ENCODE results near the gene STAG1. TPM values are rescaled to one million over a fixed set of nuclear protein-coding genes. Genes with fewer than 3 reads are reported as not detected.

Gene STAG1
- total and polyA plus RNA-seq, 9 of the 15 experiments (the other 6 are each of a cell fraction or from before 2014, with no cell fraction given), result 2.7 to 17.7 (median 8.8) TPM

DNA sequence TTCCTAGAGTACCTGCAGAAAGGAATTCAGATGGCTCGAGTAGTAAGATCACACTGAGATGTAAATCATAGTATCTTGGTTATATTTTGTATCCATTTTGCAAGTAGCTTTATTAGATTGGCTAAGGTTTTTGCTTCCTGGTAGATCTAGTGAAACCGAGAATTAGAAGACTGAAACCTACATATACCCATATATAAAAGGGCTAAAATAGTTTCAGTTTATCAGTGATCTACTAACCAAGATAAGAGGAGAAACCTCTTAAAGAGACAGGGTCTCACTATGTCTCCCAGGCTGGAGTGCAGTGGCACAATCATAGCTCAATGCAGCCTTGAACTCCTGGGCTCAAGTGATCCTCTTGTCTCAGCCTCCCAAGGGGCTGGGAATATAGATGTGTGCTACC, 366.7 kb downstream of the STAG1 start (continued):
- TF ChIP-seq DNMT1 (IDR thresholded peaks at IDR 0.05), result no peak
- TF ChIP-seq SUPT5H (IDR thresholded peaks at IDR 0.05), result no peak
- no peak for TF ChIP-seq ZFP1 (CRISPR knock-in tag; IDR thresholded peaks at IDR 0.05)
- TF ChIP-seq, protein P1, sequence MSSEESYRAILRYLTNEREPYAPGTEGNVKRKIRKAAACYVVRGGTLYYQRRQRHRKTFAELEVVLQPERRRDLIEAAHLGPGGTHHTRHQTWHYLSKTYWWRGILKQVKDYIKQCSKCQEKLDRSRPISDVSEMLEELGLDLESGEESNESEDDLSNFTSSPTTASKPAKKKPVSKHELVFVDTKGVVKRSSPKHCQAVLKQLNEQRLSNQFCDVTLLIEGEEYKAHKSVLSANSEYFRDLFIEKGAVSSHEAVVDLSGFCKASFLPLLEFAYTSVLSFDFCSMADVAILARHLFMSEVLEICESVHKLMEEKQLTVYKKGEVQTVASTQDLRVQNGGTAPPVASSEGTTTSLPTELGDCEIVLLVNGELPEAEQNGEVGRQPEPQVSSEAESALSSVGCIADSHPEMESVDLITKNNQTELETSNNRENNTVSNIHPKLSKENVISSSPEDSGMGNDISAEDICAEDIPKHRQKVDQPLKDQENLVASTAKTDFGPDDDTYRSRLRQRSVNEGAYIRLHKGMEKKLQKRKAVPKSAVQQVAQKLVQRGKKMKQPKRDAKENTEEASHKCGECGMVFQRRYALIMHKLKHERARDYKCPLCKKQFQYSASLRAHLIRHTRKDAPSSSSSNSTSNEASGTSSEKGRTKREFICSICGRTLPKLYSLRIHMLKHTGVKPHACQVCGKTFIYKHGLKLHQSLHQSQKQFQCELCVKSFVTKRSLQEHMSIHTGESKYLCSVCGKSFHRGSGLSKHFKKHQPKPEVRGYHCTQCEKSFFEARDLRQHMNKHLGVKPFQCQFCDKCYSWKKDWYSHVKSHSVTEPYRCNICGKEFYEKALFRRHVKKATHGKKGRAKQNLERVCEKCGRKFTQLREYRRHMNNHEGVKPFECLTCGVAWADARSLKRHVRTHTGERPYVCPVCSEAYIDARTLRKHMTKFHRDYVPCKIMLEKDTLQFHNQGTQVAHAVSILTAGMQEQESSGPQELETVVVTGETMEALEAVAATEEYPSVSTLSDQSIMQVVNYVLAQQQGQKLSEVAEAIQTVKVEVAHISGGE (CRISPR knock-in tag; IDR thresholded peaks at IDR 0.05), result no peak
- TF ChIP-seq NCOA4 (IDR thresholded peaks at IDR 0.05; ENCODE audit: partially characterized antibody), result no peak

GRCh38 chr3:136381051-136381450, 371.1 kb downstream of the STAG1 start:
- Histone ChIP-seq H3K36me3 (ENCODE audit: control insufficient read depth, insufficient read depth, low read length) (0 out of 3 replicates have a peak, but pooled peaks cover 3% of the 10 kb centered on the region), H3K9ac (ENCODE audit: insufficient read depth in 1 of 2, low read depth in 2 of 2, low read length in 2 of 2) (no peak overlapping the region), H4K20me1 (replicated peaks; ENCODE audit: control insufficient read depth, insufficient read depth, low read length) (no peaks in the 10 kb centered on the region), H3K4me3 (no peak overlapping the region), H3K27me3 (ENCODE audit: control insufficient read depth in 2 of 2, insufficient read depth in 2 of 2, low read length in 2 of 2) (no peaks in the 10 kb centered on the region), H3K4me1 (replicated peaks in 1 of 2; ENCODE audit: control insufficient read depth in 2 of 2, insufficient read depth in 2 of 2, low read length in 2 of 2) (no peaks in the 10 kb centered on the region), H3K4me2 (ENCODE audit: insufficient read depth, low read length) (no peak overlapping the region), H2AFZ (ENCODE audit: low read depth, low read length) (no peak overlapping the region), H3K9me1 (ENCODE audit: control insufficient read depth, insufficient read depth, low read length) (no peaks in the 10 kb centered on the region), H3K27ac (ENCODE audit: extremely low read depth, low read depth, low read length) (no peak overlapping the region), H3K9me3 (replicated peaks; ENCODE audit: control insufficient read depth, insufficient read depth, low read depth, low read length) (no peaks in the 10 kb centered on the region), H3K79me2 (ENCODE audit: control insufficient read depth, insufficient read depth, low read length) (no peaks in the 10 kb centered on the region)
- 69% methylated on average over 2 of the region's 2 CpGs for WGBS (ENCODE audit: insufficient coverage, low coverage, missing lambda C conversion rate)
- ATAC-seq (no peak), FAIRE-seq (no peak), DNase-seq (ENCODE audit: extremely low read depth in 1 of 4, low spot score in 3 of 4) (no peak)
- intact Hi-C loops (cut with micrococcal nuclease), result no loop called here
- ChIA-PET CTCF (ENCODE audit: low intra/inter-chr PET ratio) (no interaction called here), POLR2A (interaction anchor here (0.5 kb wide), 1 partner anchor 34 kb away, joined by 4 read pairs; no protein-coding TSS in a partner anchor)
- in situ Hi-C loops (cut with MboI), result loop anchor here (25.0 kb wide), 1 partner anchor 631 kb away; no protein-coding TSS in a partner anchor
- no TSS peak for BruUV-seq (replicated peaks)
- TF ChIP-seq MED1 (CRISPR knock-in tag; IDR thresholded peaks at IDR 0.05; ENCODE audit: borderline replicate concordance) (no peak), TFAM (CRISPR knock-in tag; conservative IDR thresholded peaks at IDR 0.05) (no peak), RFX5 (IDR thresholded peaks at IDR 0.05; ENCODE audit: low read depth, low read length) (peak; percentile 44; the same call in 1 of the 2 replicates), TAF7 (tag; IDR thresholded peaks at IDR 0.05) (no peak), CHAMP1 (IDR thresholded peaks at IDR 0.05) (no peak)

Data from K562 (cell line).